CD14-positive monocyte (primary cell): ENCODE measurements around the gene KLK7. TPM values are rescaled to one million over a fixed set of nuclear protein-coding genes. Genes with fewer than 3 reads are reported as not detected.
A peak's percentile ranks its signal among the peaks of the same experiment; 100 is the strongest.

ENCODE experiments used
- DNase-seq, 3 donors: peaks; one replicate each; pipeline ENCODE4 v3.0.0-alpha.2; 2011 to 2022
- H2AFZ ChIP-seq: 2 replicates; pipeline ENCODE4 v1.6.0; 2012; ENCODE audit warnings: mild to moderate bottlenecking, low read depth, low read length, inconsistent platforms; ENCODE audit not compliant: insufficient read depth, poor library complexity, severe bottlenecking
- H3K27ac ChIP-seq, 2 donors: 1 replicate in 1 of 2; 2 replicates in 1 of 2; pipeline ENCODE4 v1.5.1; 2012 to 2013; ENCODE audit warnings: low read length in 2 of 2, control low read depth in 1 of 2, inconsistent platforms in 1 of 2, low read depth in 1 of 2, mild to moderate bottlenecking in 1 of 2
- H3K27me3 ChIP-seq, 2 donors: one replicate each; pipeline versions ENCODE4 v1.6.0 to v1.6.1; 2011 to 2013; ENCODE audit warnings: low read length in 2 of 2; ENCODE audit not compliant: control insufficient read depth in 2 of 2, insufficient read depth in 2 of 2
- H3K36me3 ChIP-seq, 2 donors: replicated peaks in 1 of 2; 1 replicate in 1 of 2; 2 replicates in 1 of 2; pipeline versions ENCODE4 v1.5.1 to v1.6.1; 2012 to 2013; ENCODE audit warnings: low read length in 2 of 2, control low read depth in 1 of 2, inconsistent platforms in 1 of 2, mild to moderate bottlenecking in 1 of 2; ENCODE audit not compliant: insufficient read depth in 2 of 2, control insufficient read depth in 1 of 2
- H3K4me1 ChIP-seq, 2 donors: 1 replicate in 1 of 2; 2 replicates in 1 of 2; pipeline versions ENCODE4 v1.5.1 to v1.6.1; 2012 to 2013; ENCODE audit warnings: low read length in 2 of 2, control low read depth in 1 of 2, inconsistent platforms in 1 of 2, mild to moderate bottlenecking in 1 of 2, moderate library complexity in 1 of 2; ENCODE audit not compliant: insufficient read depth in 2 of 2, control insufficient read depth in 1 of 2
- H3K4me2 ChIP-seq: replicated peaks from 2 replicates; pipeline ENCODE3; 2012; ENCODE audit warnings: low read length, moderate library complexity, mild to moderate bottlenecking; ENCODE audit not compliant: poor library complexity, severe bottlenecking; ENCODE audit errors: extremely low read depth
- H3K4me3 ChIP-seq, 3 experiments: fragments of 200-600 bp in 1 of 3; sonication (generic) in 1 of 3; replicated peaks in 1 of 3; 1 replicate in 2 of 3; 2 replicates in 1 of 3; pipeline ENCODE4 v1.5.1; 2011 to 2013; ENCODE audit warnings: low read length in 3 of 3, mild to moderate bottlenecking in 3 of 3, control low read depth in 2 of 3, low read depth in 2 of 3, inconsistent platforms in 1 of 3, moderate library complexity in 1 of 3
- H3K79me2 ChIP-seq: 2 replicates; pipeline ENCODE4 v1.6.0; 2012; ENCODE audit warnings: mild to moderate bottlenecking, control low read depth, inconsistent platforms, low read length, moderate library complexity; ENCODE audit not compliant: insufficient read depth
- H3K9ac ChIP-seq: 2 replicates; pipeline ENCODE4 v1.6.0; 2017; ENCODE audit warnings: low read length, mild to moderate bottlenecking; ENCODE audit not compliant: insufficient read depth, poor library complexity, severe bottlenecking
- H3K9me3 ChIP-seq, 2 donors: replicated peaks in 1 of 2; 1 replicate in 1 of 2; 2 replicates in 1 of 2; pipeline versions ENCODE4 v1.5.1 to v1.6.1; 2012 to 2013; ENCODE audit warnings: low read length in 2 of 2, control low read depth in 1 of 2; ENCODE audit not compliant: control insufficient read depth in 1 of 2, insufficient read depth in 1 of 2
- H4K20me1 ChIP-seq: 2 replicates; pipeline ENCODE4 v1.6.0; 2012; ENCODE audit warnings: mild to moderate bottlenecking, low read length, control low read depth, moderate library complexity; ENCODE audit not compliant: insufficient read depth
- H3K27ac Mint-ChIP-seq, 7 donors: one replicate each; pipeline ENCODE4 v1.8.0; 2020; ENCODE audit warnings: mild to moderate bottlenecking in 7 of 7, mixed read lengths in 7 of 7, moderate library complexity in 6 of 7, inconsistent platforms in 2 of 7
- H3K27me3 Mint-ChIP-seq, 3 donors: one replicate each; pipeline ENCODE4 v1.8.0; 2021 to 2022; ENCODE audit warnings: low read depth in 3 of 3, mild to moderate bottlenecking in 3 of 3, mixed read lengths in 3 of 3, moderate library complexity in 3 of 3, inconsistent platforms in 1 of 3
- H3K36me3 Mint-ChIP-seq, 2 donors: one replicate each; pipeline ENCODE4 v1.8.0; 2020; ENCODE audit warnings: mixed read lengths in 2 of 2, inconsistent platforms in 1 of 2, mild to moderate bottlenecking in 1 of 2
- H3K4me1 Mint-ChIP-seq: one replicate; pipeline ENCODE4 v1.8.0; 2020; ENCODE audit warnings: mild to moderate bottlenecking, mixed read lengths
- H3K4me3 Mint-ChIP-seq, 2 donors: one replicate each; pipeline ENCODE4 v1.8.0; 2020; ENCODE audit warnings: mild to moderate bottlenecking in 2 of 2, mixed read lengths in 2 of 2, moderate library complexity in 1 of 2
- H3K9me3 Mint-ChIP-seq, 7 donors: one replicate each; pipeline ENCODE4 v1.8.0; 2020 to 2022; ENCODE audit warnings: mixed read lengths in 7 of 7, mild to moderate bottlenecking in 6 of 7, moderate library complexity in 6 of 7, inconsistent platforms in 2 of 7
- WGBS: methylation state at CpG from one replicate; pipeline ENCODE4 v1.1.5; 2013; ENCODE audit warnings: missing lambda C conversion rate; ENCODE audit not compliant: insufficient coverage; 5-methylcytosine and 5-hydroxymethylcytosine counted together
- intact Hi-C, 2 donors: fragments of 100-400 bp; cut with micrococcal nuclease; formaldehyde crosslinking; loops; one replicate each; pipeline versions ENCODE4 v1.15.0 to v1.15.1; 2023
- polyA minus RNA-seq: library from RNA; depleted of rRNA, polyadenylated mRNA; stranded (reverse); fragments of >200 nt; gene quantifications from 2 replicates; pipeline ENCODE4 v1.2.3, GENCODE V29; 2012
- polyA plus RNA-seq, 3 donors: library from polyadenylated mRNA; depleted of rRNA in 1 of 3; unstranded in 2 of 3; stranded (reverse) in 1 of 3; fragments of 300-500 nt in 2 of 3; fragments of >200 nt in 1 of 3; fragmentation: Illumina TruSeq in 2 of 3; gene quantifications; 1 replicate in 2 of 3; 2 replicates in 1 of 3; pipeline ENCODE4 v1.2.3, GENCODE V29; 2012 to 2021
- total RNA-seq, 12 experiments: library from RNA in 1 of 12; stranded (reverse) in 1 of 12; fragments of 120-200 nt in 1 of 12; gene quantifications; one replicate each; pipeline ENCODE4 v1.2.4 and lab custom pipeline; 2013 to 2026; ENCODE audit warnings: mixed read lengths in 6 of 12, inconsistent platforms in 1 of 12
- TF ChIP-seq, protein P1 (sequence below): fragments of 200-600 bp; IDR thresholded peaks from one replicate; pipeline ENCODE4 v1.8.0; 2022; ENCODE audit warnings: antibody characterized with exemption, mild to moderate bottlenecking

KLK7 gene
- not detected for total RNA-seq (2013)
- polyA plus RNA-seq, result not detected
- polyA minus RNA-seq, result not detected in 2 replicates
- total RNA-seq (lab: John Stamatoyannopoulos, UW), result 0 to 0.46 (median 0) reads per million in 11 experiments

DNA sequence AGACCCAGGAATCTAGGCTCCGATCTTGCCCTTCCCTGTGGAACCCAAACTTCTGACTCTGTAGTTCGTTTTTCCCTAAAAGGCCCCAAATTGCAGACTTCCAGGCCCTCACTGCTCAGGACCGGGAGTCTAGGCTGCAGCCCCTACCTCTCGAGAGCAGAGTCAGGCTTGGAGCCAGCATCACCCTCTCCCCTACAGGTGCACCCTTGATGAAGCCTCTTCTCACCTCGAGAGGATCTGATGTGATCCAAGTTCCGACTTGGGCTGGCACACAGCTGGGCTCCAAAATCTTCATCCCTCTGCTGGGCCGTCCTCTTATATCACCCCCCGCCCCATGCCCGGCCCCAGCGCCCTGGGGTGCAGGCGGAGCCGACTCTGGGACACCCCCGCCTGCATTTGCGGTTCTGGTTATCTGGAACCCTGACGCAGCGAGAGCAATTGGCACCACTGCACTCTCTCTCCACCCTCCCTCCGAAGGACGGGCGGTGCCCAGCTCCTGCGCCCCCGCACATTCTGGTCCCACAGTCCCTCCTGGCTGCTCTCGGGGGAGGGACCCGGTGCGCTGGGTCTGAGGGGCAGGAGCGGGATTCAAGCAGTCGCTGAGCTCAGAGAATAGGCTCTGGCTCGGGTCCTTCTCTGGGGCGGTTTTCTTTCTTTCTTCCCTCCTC is at the start of gene KLK7:
TSS of gene KLK7 (minus strand) at position 293 of the 668 bp plus-strand sequence. CDS start 1,518 bp downstream, outside the sequence.
- no peaks in the 10 kb centered on the region for H3K79me2 ChIP-seq
- H3K27me3 ChIP-seq, result peaks cover 0 to 7% of the 10 kb centered on the region in 2 donors
- no peaks in the 10 kb centered on the region for H3K9me3 ChIP-seq
- Mint-ChIP-seq H3K4me1 (no peaks in the 10 kb centered on the region), H3K27ac (no peak within 1 kb of the TSS), H3K4me3 (peak within 1 kb of the TSS in 1 of 2 donors; percentile 58), H3K27me3 (peaks cover 32 to 50% (median 34%) of the 10 kb centered on the region in 3 donors), H3K36me3 (no peaks in the 10 kb centered on the region), H3K9me3 (peaks cover 0 to 14% (median 1%) of the 10 kb centered on the region in 7 donors)
- H3K4me3 ChIP-seq, result no peak within 1 kb of the TSS
- intact Hi-C loops, result no loop called here
- no peak for DNase-seq
- H3K4me1 ChIP-seq, result no peaks in the 10 kb centered on the region
- H3K27ac ChIP-seq, result no peak within 1 kb of the TSS
- TF ChIP-seq, protein P1, sequence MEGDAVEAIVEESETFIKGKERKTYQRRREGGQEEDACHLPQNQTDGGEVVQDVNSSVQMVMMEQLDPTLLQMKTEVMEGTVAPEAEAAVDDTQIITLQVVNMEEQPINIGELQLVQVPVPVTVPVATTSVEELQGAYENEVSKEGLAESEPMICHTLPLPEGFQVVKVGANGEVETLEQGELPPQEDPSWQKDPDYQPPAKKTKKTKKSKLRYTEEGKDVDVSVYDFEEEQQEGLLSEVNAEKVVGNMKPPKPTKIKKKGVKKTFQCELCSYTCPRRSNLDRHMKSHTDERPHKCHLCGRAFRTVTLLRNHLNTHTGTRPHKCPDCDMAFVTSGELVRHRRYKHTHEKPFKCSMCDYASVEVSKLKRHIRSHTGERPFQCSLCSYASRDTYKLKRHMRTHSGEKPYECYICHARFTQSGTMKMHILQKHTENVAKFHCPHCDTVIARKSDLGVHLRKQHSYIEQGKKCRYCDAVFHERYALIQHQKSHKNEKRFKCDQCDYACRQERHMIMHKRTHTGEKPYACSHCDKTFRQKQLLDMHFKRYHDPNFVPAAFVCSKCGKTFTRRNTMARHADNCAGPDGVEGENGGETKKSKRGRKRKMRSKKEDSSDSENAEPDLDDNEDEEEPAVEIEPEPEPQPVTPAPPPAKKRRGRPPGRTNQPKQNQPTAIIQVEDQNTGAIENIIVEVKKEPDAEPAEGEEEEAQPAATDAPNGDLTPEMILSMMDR, result no peak
- WGBS, result 14% methylated on average over 20 of the region's 28 CpGs
- no peak within 1 kb of the TSS for H2AFZ ChIP-seq
- no peaks in the 10 kb centered on the region for H3K36me3 ChIP-seq
- H3K4me2 ChIP-seq, result no peak within 1 kb of the TSS
- H4K20me1 ChIP-seq, result no peaks in the 10 kb centered on the region
- H3K9ac ChIP-seq, result no peak within 1 kb of the TSS

DNA sequence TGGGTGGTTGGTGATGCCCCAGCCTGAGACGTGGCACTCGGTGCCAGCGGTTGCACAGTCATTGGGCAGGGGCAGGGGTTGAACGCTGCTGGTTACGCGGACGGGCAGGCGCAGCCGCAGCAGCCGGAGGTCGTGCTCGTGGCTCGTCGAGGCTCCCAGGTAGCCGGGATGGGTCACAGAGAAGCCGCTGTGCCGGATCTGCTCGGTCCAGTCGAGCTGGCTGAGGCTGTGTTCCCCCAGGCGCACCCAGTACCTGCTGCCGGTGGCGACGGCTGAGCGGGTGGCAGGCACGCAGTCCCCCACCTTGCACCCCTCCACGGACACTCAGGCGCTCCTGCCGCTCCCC is 48.1 kb upstream of the KLK7 start:
- Histone ChIP-seq H3K27ac (no peak overlapping the region), H4K20me1 (no peaks in the 10 kb centered on the region), H3K9me3 (no peaks in the 10 kb centered on the region), H3K9ac (no peak overlapping the region), H2AFZ (no peak overlapping the region), H3K4me3 (no peak overlapping the region), H3K4me1 (no peaks in the 10 kb centered on the region), H3K4me2 (no peak overlapping the region), H3K27me3 (no peaks in the 10 kb centered on the region), H3K79me2 (no peaks in the 10 kb centered on the region), H3K36me3 (no peaks in the 10 kb centered on the region)
- peaks cover 14 to 25% (median 15%) of the 10 kb centered on the region in 3 donors for H3K27me3 Mint-ChIP-seq
- TF ChIP-seq, protein P1, result no peak
- DNase-seq, result no peak
- intact Hi-C loops, result no loop called here
- H3K4me3 Mint-ChIP-seq, result no peak overlapping the region
- WGBS, result 91% methylated on average over 28 of the region's 28 CpGs
- H3K4me1 Mint-ChIP-seq, result no peaks in the 10 kb centered on the region
- H3K27ac Mint-ChIP-seq, result no peak overlapping the region
- H3K36me3 Mint-ChIP-seq, result no peaks in the 10 kb centered on the region
- H3K9me3 Mint-ChIP-seq, result peaks cover 0 to 5% (median 0%) of the 10 kb centered on the region in 7 donors
